HG03039 (cell line): ENCODE measurements around the gene GATAD2A.

Experiments used
- ATAC-seq: cut with Tn5 transposase; IDR thresholded peaks from one replicate; pipeline ENCODE4 v1.9.1; 2021; ENCODE audit warnings: mild to moderate bottlenecking, moderate library complexity; ENCODE audit not compliant: unreplicated experiment

Gene GATAD2A

GRCh38 chr19:19528721-19529490 is 123.4 kb downstream of the GATAD2A start, which contains the start of gene YJEFN3:
TSS of gene YJEFN3 (plus strand) at chr19:19528911. CDS start at chr19:19528933, 22 bp downstream.
- no peak for ATAC-seq

GRCh38 chr19:19529783-19530422 is 124.4 kb downstream of the GATAD2A start:
- ATAC-seq, result no peak

GRCh38 chr19:19530423-19530804 is 124.9 kb downstream of the GATAD2A start:
- ATAC-seq, result no peak

GRCh38 chr19:19530889-19531288 is 125.4 kb downstream of the GATAD2A start:
- ATAC-seq, result no peak

GRCh38 chr19:19531951-19532805 is 126.7 kb downstream of the GATAD2A start:
- no peak for ATAC-seq

GRCh38 chr19:19532806-19533701 is 127.6 kb downstream of the GATAD2A start:
- no peak for ATAC-seq

GRCh38 chr19:19533841-19534240 is 128.4 kb downstream of the GATAD2A start:
- no peak for ATAC-seq

- ATAC-seq, result no peak
Observed at GRCh38 chr19:19534556-19535265, 129.2 kb downstream of the GATAD2A start.

- no peak for ATAC-seq
Observed at GRCh38 chr19:19535311-19536191, 130.1 kb downstream of the GATAD2A start.

- no peak for ATAC-seq
Observed at GRCh38 chr19:19537075-19538048, 131.9 kb downstream of the GATAD2A start.

GRCh38 chr19:19538061-19538784 is 132.7 kb downstream of the GATAD2A start, which contains the start of gene CILP2:
TSS of gene CILP2 (plus strand) at chr19:19538265. CDS start at chr19:19538350, 85 bp downstream.
- ATAC-seq, result no peak

- no peak for ATAC-seq
Observed at GRCh38 chr19:19538785-19539166, 133.3 kb downstream of the GATAD2A start.

GRCh38 chr19:19539698-19540063 is 134.2 kb downstream of the GATAD2A start:
- no peak for ATAC-seq

GRCh38 chr19:19540064-19540714 is 134.7 kb downstream of the GATAD2A start:
- ATAC-seq, result no peak

- ATAC-seq, result peak; percentile 45
Observed at GRCh38 chr19:19540715-19541515, 135.4 kb downstream of the GATAD2A start.

- ATAC-seq, result no peak
Observed at GRCh38 chr19:19541616-19542015, 136.1 kb downstream of the GATAD2A start.
